VCaP (cell line): ENCODE measurements around the gene C4orf50.
"Not testable (repeated sequence)": the region's sequence is repeated elsewhere in the genome, so short reads cannot be mapped to it uniquely, and the experiment has no call there.

Source experiments
- H3K27ac ChIP-seq: fragments of 450-650 bp; 2 replicates; pipeline ENCODE4 v1.5.1; 2017
- CTCF ChIP-seq: fragments of 450-650 bp; conservative IDR thresholded peaks from 2 replicates; pipeline ENCODE4 v1.5.1; 2017; ENCODE audit warnings: mild to moderate bottlenecking, moderate library complexity

C4orf50 gene

GRCh38 chr4:5999830-6000365, 18.3 kb downstream of the C4orf50 start:
- H3K27ac ChIP-seq = no peak overlapping the region
- TF ChIP-seq CTCF = no peak

GRCh38 chr4:5999356-5999755, 18.9 kb downstream of the C4orf50 start:
- H3K27ac ChIP-seq = no peak overlapping the region
- no peak for TF ChIP-seq CTCF

DNA sequence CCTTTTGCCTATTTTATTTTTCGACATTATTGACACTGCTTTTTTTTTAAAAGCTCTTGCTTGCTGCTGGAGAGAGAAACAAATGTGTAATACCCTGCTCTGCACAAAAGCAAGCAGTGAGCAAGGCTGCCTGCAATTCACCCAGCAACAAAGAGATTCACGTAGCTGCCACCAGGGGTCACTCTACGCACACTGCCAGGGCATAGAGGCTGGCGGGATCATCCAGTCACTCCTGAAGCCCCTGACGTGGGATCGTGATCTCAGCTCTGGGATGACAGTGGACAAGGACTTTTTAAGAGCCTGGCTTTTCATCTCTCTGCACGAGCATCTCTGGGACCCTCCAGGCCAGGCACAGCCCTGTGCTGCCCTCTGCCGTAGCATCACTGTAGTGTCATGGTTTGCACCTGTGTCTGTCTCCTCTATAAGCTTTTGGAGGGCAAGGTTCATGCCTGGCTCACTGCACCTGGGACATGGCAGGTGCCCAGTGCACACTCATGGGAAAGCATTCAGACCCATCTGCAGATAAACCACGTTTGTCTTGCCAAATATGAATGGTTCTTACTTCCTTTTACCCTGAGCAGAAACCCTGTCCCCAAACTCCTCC, 19.8 kb downstream of the C4orf50 start:
- peak; percentile 98 for TF ChIP-seq CTCF

GRCh38 chr4:5996641-5997040, 21.6 kb downstream of the C4orf50 start:
- no peak for TF ChIP-seq CTCF
- H3K27ac ChIP-seq = no peak overlapping the region

More for the DNA sequence above, 19.8 kb downstream of the C4orf50 start:
- no peak overlapping the region for H3K27ac ChIP-seq

- TF ChIP-seq CTCF = no peak
Measured at GRCh38 chr4:5995901-5996623, 22.2 kb downstream of the C4orf50 start.

DNA sequence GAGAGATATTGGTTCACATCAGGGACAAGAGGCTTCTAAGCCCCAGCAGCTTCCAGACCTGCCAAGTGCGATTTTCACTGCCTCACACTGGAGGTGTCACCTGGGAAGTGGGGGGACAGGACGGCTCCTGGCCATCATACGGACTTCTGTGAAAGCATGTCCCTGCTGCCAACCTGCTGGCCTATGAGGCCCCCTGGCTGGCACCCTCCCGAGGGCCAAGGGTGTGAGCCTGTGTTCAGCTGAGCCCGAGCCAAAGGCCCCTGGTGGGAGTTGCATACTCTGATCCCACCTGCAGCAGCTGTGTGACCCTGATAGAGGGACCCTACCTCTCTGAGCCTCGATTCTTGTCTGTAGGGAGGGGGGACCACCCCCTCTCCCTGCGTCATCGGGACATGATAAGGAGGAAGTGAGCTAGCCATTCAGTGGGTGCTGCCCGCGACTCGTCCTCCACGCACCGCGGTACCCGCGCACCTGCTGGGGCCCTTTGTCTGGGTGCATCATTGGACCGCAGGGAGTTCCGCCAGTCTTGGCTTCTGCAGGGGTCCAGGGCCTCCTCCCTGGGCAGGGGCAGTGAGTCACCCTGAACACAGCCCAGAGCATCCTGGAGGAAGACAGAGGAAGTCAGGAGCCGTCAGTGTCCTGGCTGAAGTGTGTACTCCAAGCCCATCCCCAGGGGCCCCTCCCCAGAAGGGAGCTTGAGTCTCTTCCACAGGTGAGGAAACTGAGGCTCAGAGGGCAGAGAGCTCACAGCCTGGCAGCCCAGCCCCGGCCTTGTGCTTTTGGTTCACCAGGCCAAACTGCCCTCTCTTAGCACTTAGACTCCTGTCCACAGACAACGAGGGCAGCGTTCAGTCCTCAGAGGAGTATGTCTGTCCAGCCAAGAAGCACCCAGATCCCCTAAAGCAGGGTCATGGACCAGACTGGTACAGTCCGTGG, 24.1 kb downstream of the C4orf50 start:
- no peak for TF ChIP-seq CTCF
- no peak overlapping the region for H3K27ac ChIP-seq

More at GRCh38 chr4:5995901-5996623, 22.2 kb downstream of the C4orf50 start:
- H3K27ac ChIP-seq = no peak overlapping the region

DNA sequence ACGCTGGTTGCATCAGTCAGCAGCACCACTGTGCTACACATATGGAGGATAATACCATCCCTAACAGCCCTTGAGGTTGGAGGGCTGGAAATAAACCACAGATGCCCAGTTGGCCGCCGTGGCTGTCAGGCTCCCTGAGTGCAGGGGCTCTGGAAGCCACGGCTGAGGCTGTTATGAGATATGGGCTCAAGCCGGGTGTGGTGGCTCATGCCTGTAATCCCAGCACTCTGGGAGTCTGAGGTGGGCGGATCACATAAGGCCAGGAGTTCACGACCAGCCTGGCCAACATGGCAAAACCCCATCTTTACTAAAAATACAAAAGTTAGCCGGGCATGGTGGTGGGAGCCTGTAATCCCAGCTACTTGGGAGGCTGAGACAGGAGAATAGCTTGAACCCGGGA, 24.9 kb downstream of the C4orf50 start:
- not testable (repeated sequence) for H3K27ac ChIP-seq
